Activated CD4-positive, alpha-beta T cell treated with anti-CD3 and anti-CD28 coated beads for 48 hours (primary cell): ENCODE results near the gene GNAS.
"Not testable (repeated sequence)": the region's sequence is repeated elsewhere in the genome, so short reads cannot be mapped to it uniquely, and the experiment has no call there.

Experiments
- DNase-seq: peaks from one replicate; pipeline ENCODE4 v3.0.0-alpha.2; 2020

Gene GNAS

DNA sequence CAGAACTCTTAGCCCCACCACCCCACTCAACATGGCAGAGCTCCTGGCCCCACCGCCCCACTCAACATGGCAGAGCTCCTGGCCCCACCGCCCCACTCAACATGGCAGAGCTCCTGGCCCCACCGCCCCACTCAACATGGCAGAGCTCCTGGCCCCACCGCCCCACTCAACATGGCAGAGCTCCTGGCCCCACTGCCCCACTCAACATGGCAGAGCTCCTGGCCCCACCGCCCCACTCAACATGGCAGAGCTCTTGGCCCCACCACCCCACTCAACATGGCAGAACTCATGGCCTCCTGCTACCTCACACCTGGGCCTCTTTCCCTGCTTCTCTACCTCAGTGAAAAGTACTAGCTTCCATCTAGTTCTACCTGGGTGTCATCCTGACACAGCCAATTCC, 23.7 kb upstream of the GNAS start:
- not testable (repeated sequence) for DNase-seq

DNA sequence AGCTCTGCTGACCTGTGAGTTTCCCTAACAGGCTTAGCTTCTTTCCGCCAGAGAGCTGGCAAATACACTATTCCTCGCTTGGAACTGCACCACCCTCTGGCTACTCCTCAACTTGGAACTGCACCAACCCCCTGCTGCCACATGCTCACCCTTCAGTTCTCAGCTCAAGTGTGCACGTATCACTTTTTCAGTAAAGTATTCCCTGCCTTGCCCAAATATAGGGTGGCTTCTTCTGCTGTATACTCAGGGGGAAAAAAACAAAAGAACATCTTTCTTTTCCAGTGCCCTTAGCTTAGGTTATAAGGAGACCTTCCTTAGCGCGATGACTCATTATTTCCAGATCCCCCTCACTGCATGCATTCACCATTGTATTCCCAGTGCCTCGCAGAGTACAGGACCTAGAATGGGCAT, 23.0 kb upstream of the GNAS start:
- no peak for DNase-seq

DNA sequence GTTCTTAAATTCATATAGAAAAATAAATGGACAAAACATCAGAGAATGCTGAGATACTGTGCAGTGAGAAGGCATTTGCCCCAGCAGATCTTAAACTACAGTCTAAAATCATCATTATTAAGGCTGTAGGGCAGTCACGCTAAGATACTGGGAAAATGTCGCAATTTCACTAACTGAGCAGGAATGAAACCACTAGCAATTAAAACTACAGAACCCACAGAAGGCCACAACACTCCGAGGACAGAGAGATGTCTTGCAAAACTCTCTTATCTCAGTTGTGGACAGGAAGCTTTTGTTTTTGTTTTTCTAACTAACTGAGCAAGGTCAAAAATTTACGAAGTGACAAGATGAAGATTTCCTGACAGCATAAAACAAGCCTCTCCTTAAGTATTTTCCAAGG, 20.1 kb upstream of the GNAS start:
- no peak for DNase-seq

DNA sequence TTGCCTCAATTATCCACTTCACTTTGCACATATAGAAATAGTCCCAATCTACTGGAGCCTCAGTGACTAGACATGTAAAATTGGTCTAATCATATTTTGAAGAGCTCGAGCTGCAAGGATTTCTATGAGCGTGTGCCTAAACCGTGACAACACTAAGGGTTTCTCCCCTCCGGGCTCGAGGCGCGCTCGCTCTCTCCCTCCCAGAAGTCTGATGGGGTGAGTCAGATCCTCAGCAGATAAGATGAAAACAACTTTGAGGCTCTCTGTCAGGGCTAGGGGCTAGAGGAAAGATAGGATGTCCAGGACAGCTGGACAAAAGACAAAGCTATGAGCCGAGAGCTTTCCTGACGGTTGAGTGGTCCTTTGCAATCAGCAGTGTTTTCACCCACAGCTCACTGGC, 18.6 kb upstream of the GNAS start:
- DNase-seq = no peak

DNA sequence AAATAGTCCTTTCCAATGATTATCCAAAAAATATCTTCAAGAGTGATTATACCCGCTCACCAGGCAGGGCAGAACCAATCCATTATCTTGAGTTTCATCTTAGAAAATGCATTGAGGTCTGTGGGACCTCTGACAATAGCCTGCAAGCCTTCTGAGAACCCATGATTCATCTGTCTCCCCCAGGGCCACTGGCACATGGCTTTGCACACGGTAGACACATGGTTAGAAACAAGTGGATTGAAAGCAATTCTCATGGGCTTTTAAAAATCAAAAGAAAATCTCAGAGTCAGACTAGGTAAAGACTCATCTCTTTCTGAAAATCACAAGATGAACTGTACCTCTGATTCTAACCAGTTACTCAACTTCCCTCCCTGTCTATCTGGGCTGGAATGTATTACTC, 17.3 kb upstream of the GNAS start:
- no peak for DNase-seq

DNA sequence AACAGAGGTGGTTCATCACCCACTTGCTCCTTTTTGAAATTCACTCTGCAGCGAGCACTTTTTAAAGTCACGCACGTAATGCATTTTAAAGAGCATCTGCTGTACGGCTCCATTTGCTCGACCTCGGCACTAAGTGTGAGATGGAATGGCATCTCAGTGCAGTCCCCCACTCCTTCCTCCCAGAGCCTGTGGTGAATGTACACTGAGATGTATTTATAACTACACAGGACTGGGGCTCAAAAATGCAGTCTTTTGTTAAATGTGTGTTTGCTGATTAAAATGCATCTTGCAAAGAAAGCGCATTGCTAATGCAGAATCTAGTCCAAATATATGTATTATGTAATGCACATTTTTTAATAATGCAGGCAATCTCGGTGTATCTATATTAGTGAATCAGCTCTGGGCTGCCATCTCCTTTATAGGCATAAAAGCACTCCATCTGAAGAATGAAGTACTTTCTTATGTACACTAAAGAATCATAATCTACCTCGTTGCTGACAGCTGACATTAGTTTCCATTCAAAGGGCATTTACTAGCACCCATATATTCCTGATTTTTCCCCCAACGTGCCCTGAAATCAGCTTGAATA, 15.8 kb upstream of the GNAS start:
- no peak for DNase-seq

DNA sequence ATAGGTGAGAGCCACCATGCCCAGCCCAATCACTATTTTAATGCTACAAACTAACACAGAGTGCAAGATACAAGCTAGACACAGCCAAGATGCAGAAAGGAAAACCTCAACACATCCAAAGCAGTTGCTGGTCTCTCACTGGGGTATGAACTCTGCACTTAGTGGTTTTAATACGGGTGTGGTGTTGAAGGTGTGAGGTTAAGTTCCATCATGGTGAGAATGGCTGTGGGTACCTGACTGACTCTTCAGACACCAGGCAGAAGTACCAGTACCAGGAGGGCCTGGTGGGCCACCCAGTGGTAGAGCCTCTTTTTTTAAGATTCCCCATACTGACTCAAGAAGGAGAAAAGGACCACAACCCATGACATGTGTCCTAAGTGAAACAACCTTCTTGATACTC, 14.8 kb upstream of the GNAS start:
- DNase-seq = no peak

DNA sequence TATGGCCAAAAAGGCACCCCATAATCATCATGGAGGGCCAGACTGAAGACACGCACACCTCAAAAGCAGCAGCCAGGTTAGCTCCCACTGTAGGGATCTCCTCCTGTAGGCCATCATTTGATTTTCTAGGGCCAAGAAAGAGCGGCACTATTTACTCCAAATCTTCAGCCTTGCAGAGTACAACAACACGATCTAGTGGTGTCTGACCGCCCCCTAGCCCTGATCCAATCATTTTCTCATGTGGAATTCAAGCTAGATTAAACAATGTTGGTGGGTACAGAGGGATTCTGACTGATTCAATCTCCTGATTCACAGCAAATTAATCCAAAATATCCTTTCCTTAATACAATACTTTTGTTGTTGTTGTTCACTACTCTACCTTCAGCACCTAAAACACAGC, 14.3 kb upstream of the GNAS start:
- DNase-seq = no peak

DNA sequence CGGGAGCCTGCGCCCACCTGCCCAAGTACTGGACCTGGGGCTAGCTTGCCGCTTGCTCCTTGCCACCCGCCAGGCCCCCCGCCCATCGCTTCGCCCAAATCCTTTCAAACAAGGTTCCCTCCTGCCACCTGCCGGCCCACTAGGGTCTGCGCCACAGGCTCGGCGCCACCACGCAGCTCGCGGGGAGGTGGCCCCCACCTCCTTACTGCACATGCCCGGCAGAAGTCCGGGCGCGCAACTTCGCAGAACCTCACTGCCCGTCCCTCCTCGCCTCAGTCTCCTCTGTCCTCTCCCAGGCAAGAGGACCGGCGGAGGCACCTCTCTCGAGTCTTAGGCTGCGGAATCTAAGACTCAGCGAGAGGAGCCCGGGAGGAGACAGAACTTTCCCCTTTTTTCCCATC, 13.0 kb upstream of the GNAS start:
- DNase-seq = peak; percentile 64

DNA sequence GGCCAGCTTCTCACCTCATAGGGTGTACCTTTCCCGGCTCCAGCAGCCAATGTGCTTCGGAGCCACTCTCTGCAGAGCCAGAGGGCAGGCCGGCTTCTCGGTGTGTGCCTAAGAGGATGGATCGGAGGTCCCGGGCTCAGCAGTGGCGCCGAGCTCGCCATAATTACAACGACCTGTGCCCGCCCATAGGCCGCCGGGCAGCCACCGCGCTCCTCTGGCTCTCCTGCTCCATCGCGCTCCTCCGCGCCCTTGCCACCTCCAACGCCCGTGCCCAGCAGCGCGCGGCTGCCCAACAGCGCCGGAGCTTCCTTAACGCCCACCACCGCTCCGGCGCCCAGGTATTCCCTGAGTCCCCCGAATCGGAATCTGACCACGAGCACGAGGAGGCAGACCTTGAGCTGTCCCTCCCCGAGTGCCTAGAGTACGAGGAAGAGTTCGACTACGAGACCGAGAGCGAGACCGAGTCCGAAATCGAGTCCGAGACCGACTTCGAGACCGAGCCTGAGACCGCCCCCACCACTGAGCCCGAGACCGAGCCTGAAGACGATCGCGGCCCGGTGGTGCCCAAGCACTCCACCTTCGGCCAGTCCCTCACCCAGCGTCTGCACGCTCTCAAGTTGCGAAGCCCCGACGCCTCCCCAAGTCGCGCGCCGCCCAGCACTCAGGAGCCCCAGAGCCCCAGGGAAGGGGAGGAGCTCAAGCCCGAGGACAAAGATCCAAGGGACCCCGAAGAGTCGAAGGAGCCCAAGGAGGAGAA, 12.3 kb upstream of the GNAS start:
- DNase-seq = no peak

DNA sequence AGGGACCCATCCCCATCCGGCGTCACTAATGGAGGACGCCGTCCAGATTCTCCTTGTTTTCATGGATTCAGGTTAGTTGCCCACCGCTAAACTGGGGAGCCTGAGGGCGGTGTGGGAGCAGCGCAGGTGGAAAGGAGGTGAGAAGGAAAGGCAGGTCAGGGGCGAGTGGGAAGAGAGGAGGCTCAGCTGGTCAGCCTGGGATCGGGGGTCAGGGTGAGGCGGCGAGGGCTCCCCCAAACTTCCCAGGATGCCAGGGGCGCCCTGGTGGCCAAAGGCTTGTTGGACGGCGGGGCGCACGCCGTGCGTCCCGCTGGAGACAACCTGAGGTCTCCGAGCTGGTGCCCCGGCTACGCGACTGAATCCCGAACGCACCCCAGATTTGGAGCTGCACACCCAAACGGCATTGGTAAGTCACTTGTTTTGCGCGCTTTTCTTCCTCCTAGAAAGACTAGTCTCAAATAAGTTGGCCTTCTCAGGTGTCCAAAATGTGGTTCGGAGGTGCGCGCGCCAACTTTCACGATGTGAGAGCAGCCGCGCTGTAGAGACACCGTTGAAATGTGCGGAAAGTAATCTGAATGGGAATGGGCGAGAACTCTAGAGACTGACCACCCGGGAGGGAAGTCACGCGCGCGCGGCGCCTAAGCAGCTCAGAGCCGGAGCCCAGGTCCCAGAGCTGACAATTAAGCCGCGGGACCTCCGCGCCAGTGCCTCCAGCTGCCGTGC, 11.5 kb upstream of the GNAS start:
- DNase-seq = no peak

DNA sequence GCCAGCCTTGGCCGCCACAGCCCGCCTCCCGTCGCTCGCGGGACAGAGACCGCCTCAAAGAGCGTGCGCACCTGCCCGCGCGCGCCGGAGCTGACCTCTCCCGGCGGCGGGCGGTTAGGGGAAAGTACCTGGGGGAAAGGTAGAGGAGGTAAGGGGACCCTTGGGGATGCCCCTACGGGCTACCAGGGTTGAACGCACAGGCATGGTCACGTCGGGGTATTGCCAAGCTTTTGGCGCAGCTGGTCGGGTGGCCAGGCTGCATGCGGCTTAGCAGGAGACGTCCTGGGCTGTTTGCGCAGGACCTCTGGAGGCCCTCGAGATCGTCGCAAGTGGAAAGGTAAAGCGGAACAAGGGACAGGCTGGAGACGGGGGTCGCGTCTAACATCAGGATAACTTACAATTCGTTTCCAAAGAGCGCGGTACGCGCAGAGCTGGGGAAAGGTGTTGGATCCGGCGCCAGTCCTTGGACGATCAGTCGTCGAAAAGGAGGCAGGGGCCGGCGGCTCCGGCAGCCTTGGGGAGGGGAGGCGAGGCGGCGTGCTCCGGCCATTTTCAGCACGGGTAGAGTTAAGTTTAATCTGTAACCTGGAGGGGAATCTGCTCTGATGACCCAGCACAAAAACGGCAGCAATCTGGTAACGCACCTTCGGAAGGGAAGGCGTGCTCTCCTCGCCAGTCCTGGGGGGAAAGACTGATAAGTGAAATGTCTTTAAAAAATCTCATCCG, 10.8 kb upstream of the GNAS start:
- no peak for DNase-seq

DNA sequence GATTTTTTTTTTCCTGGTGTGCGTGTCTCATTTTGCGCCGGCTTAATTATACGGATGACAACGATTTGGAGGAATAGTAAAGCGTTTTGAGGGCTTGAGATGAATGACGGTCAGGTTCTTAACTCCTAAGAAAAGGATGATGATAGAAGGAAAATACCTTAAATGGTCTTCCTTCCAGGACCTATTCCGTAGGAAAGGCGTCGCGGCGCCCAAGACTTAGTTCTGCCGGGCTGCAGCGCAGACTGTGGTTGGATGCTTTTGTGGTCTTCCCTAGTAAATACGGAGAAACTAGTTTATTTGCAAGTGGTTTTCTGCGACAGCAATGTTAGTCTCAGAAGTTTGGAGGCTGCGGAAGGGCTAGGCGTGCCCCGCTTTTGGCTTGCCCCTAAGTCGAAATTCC, 10.2 kb upstream of the GNAS start:
- DNase-seq = no peak

DNA sequence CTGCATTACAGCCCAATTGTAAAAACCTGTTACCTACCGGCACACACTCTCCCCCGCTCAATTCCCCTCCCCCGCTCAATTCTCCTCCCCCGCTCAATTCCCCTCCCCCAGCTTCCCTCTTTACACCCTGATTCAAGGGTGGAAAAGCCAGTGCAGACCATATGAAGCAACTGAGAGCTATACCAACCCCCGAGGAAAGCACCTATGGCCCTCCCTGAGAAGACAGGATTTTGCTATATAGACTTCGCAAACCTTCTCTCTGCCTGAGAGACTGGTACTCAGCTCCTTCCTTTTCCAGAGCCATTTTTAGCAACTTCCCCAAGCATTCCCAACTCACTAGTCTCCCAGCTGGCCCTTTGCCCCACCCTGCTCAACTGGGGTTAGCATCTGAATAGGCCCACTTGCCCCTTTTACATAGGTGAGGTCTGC, 9.4 kb upstream of the GNAS start:
- DNase-seq = no peak

DNA sequence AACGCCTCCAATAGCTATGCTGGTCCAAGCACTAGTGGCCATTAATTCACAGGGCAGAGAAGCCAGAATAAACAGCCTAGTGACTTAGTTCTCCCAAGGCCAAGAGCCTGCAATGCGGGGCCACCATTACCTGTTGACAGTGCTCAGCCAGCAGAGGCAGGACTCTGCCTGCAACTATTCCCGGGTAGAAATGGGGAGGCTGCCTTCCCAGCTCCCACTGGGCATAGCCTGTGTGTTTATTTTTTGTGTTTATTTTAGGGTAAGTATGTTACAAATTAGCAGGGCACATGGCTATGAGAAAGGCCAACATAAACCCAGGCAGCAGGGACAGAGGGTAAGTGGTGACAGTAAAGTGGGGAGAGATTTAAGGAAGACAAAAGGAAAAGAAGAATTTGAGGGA, 6.8 kb upstream of the GNAS start:
- DNase-seq = no peak

DNA sequence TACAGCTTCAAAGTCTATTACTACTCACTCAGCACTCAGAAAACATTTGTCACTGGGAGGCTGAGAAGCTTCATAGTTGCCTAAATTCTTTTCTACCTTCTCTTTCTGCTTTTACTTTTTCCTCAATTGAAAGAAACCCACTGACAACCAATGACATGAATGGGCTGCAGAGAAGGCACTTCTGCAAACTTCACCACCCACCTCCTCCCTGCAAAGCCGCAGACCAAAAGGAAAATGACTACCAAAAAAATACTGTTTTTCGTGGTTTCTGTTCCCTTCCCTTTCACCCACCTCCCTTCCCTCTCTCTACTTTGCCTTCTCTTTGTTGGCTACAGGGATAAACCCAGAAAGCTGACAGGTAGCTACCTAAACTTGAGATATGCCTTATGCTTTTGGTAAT, 5.1 kb upstream of the GNAS start:
- peak; percentile 11 for DNase-seq

DNA sequence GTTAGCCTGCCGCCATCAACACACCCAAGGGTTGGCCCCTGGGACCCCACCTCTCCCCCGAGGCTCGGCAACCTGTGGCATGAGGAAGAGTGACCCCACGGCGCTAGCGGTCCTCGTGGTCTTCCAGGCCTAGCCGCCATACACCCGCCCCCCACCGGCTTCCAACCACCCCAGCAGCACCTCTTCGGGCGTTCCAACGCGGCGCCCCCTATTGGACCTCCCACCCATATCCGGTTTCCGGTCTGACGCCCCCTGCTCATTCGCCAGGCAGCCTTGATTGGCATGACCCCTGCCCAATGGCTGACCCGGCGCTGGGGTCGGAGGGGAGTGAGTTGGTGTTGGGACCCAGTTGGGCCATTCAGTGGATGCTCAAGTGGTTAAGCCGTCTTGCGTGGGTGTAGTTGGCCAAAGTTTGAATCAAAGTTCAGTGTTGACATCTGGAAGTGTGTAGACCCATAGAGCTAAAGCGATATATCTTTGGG, 1.8 kb upstream of the GNAS start, which contains the start of gene GNAS-AS1:
TSS of gene GNAS-AS1 (minus strand) at position 210 of the 482 bp plus-strand sequence.
- DNase-seq = peak; percentile 91

DNA sequence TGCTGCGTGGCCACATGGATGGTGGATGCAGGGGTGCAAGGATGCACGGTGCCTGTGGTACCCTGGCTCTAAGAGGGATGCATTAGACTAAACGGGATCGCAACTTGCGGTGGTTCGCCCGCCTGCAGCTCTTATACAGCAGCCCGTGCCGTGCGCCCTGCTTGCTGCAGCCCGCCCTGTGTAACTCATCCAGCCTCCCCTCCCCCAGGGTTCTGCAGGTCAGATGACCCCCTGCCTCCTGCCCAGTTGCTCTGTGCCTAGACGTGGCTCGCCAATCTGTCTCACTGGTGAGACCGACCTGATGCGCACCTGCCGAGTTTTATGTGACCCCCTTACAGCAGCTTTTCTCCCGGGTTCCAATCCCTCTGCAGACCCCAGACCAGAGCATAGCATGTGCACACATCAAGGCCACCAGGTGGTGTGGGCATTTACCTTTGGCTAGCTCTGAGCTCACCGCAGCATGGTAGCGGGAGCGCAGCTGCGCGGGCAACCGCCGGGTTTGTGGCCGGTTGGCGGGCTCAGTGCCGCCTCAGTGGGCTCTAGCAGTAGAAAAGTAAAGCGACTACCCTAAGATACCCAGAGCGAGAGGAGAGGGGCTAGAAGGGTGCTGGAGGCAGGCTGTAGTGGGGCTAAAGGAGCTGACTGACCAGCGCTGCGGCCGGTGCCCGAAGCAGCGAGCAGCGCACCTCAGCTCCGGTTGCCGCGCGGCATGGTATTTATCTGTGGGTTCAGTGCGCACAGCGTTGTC, 1.1 kb upstream of the GNAS start:
- peak; percentile 19 for DNase-seq

DNA sequence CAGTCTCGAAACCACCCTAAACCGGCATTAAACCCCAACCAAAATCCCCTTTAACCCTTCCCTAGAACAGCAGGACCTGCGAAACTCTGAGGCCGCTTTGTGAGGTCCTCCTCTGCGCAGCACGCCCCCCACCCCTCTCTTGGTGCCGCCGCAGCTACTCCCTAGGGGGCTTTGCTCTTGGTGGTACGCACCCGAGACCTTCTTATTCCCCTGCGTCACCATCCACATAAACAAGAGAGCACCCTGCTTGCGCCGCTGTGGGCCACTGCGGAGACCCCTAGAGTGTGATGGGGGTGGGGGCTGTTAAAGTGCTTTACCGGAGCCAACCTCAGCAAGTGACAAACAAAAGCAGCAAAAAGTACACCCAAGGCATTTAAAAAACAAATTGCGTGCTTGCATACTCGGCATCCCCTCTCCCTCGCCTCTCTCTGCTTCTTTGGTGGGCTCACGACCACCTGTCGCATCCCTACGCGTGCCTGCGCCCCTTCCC, 502 bp upstream of the GNAS start:
- no peak for DNase-seq

DNA sequence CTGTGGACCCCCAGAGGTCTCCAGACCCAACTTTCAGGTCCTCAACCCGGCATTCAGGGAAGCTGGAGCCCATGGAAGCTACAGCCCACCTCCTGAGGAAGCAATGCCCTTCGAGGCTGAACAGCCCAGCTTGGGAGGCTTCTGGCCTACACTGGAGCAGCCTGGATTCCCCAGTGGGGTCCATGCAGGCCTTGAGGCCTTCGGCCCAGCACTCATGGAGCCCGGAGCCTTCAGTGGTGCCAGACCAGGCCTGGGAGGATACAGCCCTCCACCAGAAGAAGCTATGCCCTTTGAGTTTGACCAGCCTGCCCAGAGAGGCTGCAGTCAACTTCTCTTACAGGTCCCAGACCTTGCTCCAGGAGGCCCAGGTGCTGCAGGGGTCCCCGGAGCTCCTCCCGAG, 950 bp downstream of the GNAS start:
- DNase-seq = no peak

DNA sequence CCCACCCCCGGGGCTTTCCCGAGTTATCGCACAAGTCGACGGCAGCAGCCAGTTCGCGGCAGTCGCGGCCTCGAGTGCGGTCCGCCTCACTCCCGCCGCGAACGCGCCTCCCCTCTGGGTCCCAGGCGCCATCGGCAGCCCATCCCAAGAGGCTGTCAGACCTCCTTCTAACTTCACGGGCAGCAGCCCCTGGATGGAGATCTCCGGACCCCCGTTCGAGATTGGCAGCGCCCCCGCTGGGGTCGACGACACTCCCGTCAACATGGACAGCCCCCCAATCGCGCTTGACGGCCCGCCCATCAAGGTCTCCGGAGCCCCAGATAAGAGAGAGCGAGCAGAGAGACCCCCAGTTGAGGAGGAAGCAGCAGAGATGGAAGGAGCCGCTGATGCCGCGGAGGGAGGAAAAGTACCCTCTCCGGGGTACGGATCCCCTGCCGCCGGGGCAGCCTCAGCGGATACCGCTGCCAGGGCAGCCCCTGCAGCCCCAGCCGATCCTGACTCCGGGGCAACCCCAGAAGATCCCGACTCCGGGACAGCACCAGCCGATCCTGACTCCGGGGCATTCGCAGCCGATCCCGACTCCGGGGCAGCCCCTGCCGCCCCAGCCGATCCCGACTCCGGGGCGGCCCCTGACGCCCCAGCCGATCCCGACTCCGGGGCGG, 1.6 kb downstream of the GNAS start:
- no peak for DNase-seq
